K562 (cell line): Measurements from ENCODE around the gene FBXW9. TPM values are rescaled to one million over a fixed set of nuclear protein-coding genes. Genes with fewer than 3 reads are reported as not detected.

Experiments used
- CHCHD3 ChIP-seq: fragments of 250-450 bp; sonication (Bioruptor Pico); IDR thresholded peaks from 2 replicates; pipeline ENCODE4 v2.1.2; 2022; ENCODE audit warnings: mild to moderate bottlenecking
- CHD1 ChIP-seq: fragments of 200-600 bp; sonication (generic); IDR thresholded peaks from one replicate; pipeline ENCODE4 v1.6.1; 2012; ENCODE audit warnings: mild to moderate bottlenecking, moderate library complexity, low read length, inconsistent platforms
- CTCFL ChIP-seq: IDR thresholded peaks from 2 replicates; pipeline ENCODE4 v1.6.1; 2011; ENCODE audit warnings: borderline replicate concordance, low read depth, mild to moderate bottlenecking, moderate library complexity, low read length; ENCODE audit not compliant: insufficient read depth, poor library complexity, severe bottlenecking
- HINFP ChIP-seq: fragments of 450-650 bp; conservative IDR thresholded peaks from 2 replicates; pipeline ENCODE4 v1.6.1; 2016; ENCODE audit warnings: missing genetic modification characterization, low read depth, mild to moderate bottlenecking, control low read depth, missing compliant biosample characterization
- HLTF ChIP-seq: fragments of 450-650 bp; IDR thresholded peaks from 2 replicates; pipeline ENCODE4 v1.6.1; 2016
- HMGXB4 ChIP-seq: sonication (generic); formaldehyde crosslinking; IDR thresholded peaks from 2 replicates; pipeline ENCODE4 v1.8.1; 2023; ENCODE audit warnings: mild to moderate bottlenecking, missing genetic modification reagents
- HNRNPH1 ChIP-seq: fragments of 200-400 bp; formaldehyde crosslinking; optimal IDR thresholded peaks from 2 replicates; pipeline ENCODE3; 2017; ENCODE audit warnings: low read depth, mild to moderate bottlenecking, low read length, moderate library complexity
- KAT2B ChIP-seq: IDR thresholded peaks from one replicate; pipeline ENCODE4 v1.6.1; 2012; ENCODE audit warnings: low read depth, mild to moderate bottlenecking, control low read depth, inconsistent platforms, low read length, moderate library complexity
- KLF16 ChIP-seq: IDR thresholded peaks from 2 replicates; pipeline ENCODE4 v1.6.1; 2016; ENCODE audit warnings: antibody characterized with exemption
- MTA1 ChIP-seq: fragments of 450-650 bp; IDR thresholded peaks from 2 replicates; pipeline ENCODE4 v1.6.1; 2017; ENCODE audit warnings: borderline replicate concordance
- POLR2B ChIP-seq: fragments of 450-650 bp; IDR thresholded peaks from 2 replicates; pipeline ENCODE4 v1.6.1; 2018; ENCODE audit warnings: low read depth; ENCODE audit not compliant: partially characterized antibody
- SNIP1 ChIP-seq: fragments of 450-650 bp; IDR thresholded peaks from 2 replicates; pipeline ENCODE4 v1.7.1; 2017; ENCODE audit warnings: low read depth, mild to moderate bottlenecking
- TFE3 ChIP-seq: fragments of 450-650 bp; formaldehyde crosslinking; IDR thresholded peaks from 2 replicates; pipeline ENCODE4 v1.4.0; 2020; ENCODE audit warnings: mild to moderate bottlenecking, mixed read lengths
- ZBTB9 ChIP-seq: fragments of 450-650 bp; formaldehyde crosslinking; IDR thresholded peaks from 2 replicates; pipeline ENCODE4 v1.4.0; 2020; ENCODE audit warnings: mild to moderate bottlenecking, moderate library complexity
- ZNF282 ChIP-seq: sonication (generic); formaldehyde crosslinking; IDR thresholded peaks from 2 replicates; pipeline ENCODE4 v1.8.1; 2023; ENCODE audit warnings: missing genetic modification reagents
- ZNF445 ChIP-seq: fragments of 250-450 bp; sonication (Bioruptor Pico); IDR thresholded peaks from 2 replicates; pipeline ENCODE4 v1.4.0; 2020; ENCODE audit warnings: low read depth, mild to moderate bottlenecking, moderate library complexity
- ZNF76 ChIP-seq: fragments of 250-450 bp; sonication (Bioruptor Pico); IDR thresholded peaks from 2 replicates; pipeline ENCODE4 v1.4.0; 2020; ENCODE audit warnings: mild to moderate bottlenecking, moderate library complexity, borderline replicate concordance
- polyA plus RNA-seq, 8 experiments: library from polyadenylated mRNA; depleted of rRNA in 4 of 8; stranded (reverse) in 5 of 8; unstranded in 3 of 8; fragments of >200 nt; fragmentation: Nextera tagmentation in 2 of 8; fragmentation: Illumina TruSeq in 1 of 8; extraction: Ambion mirVana in 2 of 8; extraction: Trizol in 1 of 8; gene quantifications; 2 replicates each; pipeline versions ENCODE4 v1.2.1 to v1.2.3, GENCODE V29; 2011 to 2014; ENCODE audit warnings: inconsistent platforms in 1 of 8, missing spikeins in 1 of 8
- total RNA-seq, 7 experiments: library from RNA; depleted of rRNA in 6 of 7; stranded (reverse); fragments of >200 nt in 6 of 7; fragmentation: Illumina TruSeq in 2 of 7; extraction: Trizol in 2 of 7; gene quantifications; 2 replicates each; pipeline versions ENCODE4 v1.2.1 to v1.2.3, GENCODE V29; 2011 to 2021; ENCODE audit warnings: low replicate concordance in 1 of 7

FBXW9 gene
- total and polyA plus RNA-seq, 9 of the 15 experiments (the other 6 are each of a cell fraction or from before 2014, with no cell fraction given) = 0.23 to 21.7 (median 6.2) TPM

GRCh38 chr19:12681074-12681987, 15.1 kb downstream of the FBXW9 start, which contains the start of gene DHPS (continued):
- TF ChIP-seq CHD1 (peak; percentile 69), HLTF (no peak), CTCFL (peak; percentile 6), KLF16 (peak; percentile 73; the same call in 1 of the 2 replicates), HMGXB4 (CRISPR knock-in tag) (no peak), KAT2B (no peak), TFE3 (CRISPR knock-in tag) (peak; percentile 100), ZBTB9 (CRISPR knock-in tag) (peak; percentile 85; the same call in 1 of the 2 replicates), ZNF445 (CRISPR knock-in tag) (0 out of 2 replicates have a peak, but pooled peaks have one; percentile 0), HNRNPH1 (no peak), SNIP1 (no peak), MTA1 (no peak; the same call in 1 of the 2 replicates), ZNF282 (CRISPR knock-in tag) (no peak), POLR2B (peak; percentile 75), ZNF76 (CRISPR knock-in tag) (peak; percentile 73; the same call in 1 of the 2 replicates), CHCHD3 (CRISPR knock-in tag) (no peak), HINFP (no peak)
